NT2/D1 (cell line): ENCODE results near the gene WDR20.

ENCODE experiments used
- DNase-seq: peaks from one replicate; pipeline ENCODE4 v3.0.0-alpha.2; 2011; ENCODE audit warnings: low read depth, low spot score
- H3K27me3 ChIP-seq: 2 replicates; pipeline ENCODE4 v1.6.0; 2011; ENCODE audit warnings: mild to moderate bottlenecking; ENCODE audit not compliant: insufficient read length, insufficient read depth
- H3K36me3 ChIP-seq: 2 replicates; pipeline ENCODE4 v1.6.1; 2011; ENCODE audit warnings: mild to moderate bottlenecking, low read length, mixed read lengths; ENCODE audit not compliant: insufficient read depth, insufficient read length
- H3K4me1 ChIP-seq: 2 replicates; pipeline ENCODE4 v1.5.1; 2011; ENCODE audit not compliant: insufficient read depth, insufficient read length
- H3K4me3 ChIP-seq: 2 replicates; pipeline ENCODE4 v1.5.1; 2011; ENCODE audit warnings: low read depth; ENCODE audit not compliant: insufficient read length
- H3K9ac ChIP-seq: 2 replicates; pipeline ENCODE4 v1.6.0; 2011; ENCODE audit warnings: low read depth; ENCODE audit not compliant: insufficient read length
- H3K9me3 ChIP-seq: 2 replicates; pipeline ENCODE4 v1.5.1; 2011; ENCODE audit warnings: mild to moderate bottlenecking, low read length; ENCODE audit not compliant: insufficient read depth
- SUZ12 ChIP-seq: IDR thresholded peaks from 2 replicates; pipeline ENCODE4 v1.6.1; 2011; ENCODE audit not compliant: insufficient read length, insufficient read depth; ENCODE audit errors: extremely low read depth
- YY1 ChIP-seq: IDR thresholded peaks from 2 replicates; pipeline ENCODE4 v1.6.1; 2011; ENCODE audit not compliant: insufficient read length, insufficient read depth
- ZNF274 ChIP-seq: IDR thresholded peaks from 2 replicates; pipeline ENCODE4 v1.6.1; 2011; ENCODE audit warnings: mild to moderate bottlenecking, low read depth, low read length

Gene WDR20

GRCh38 chr14:102212845-102213244 is 73.1 kb downstream of the WDR20 start:
- H3K4me3 ChIP-seq: no peak overlapping the region
- H3K9me3 ChIP-seq: no peaks in the 10 kb centered on the region
- no peaks in the 10 kb centered on the region for H3K27me3 ChIP-seq
- H3K4me1 ChIP-seq: peaks cover 4% of the 10 kb centered on the region
- DNase-seq: no peak
- TF ChIP-seq YY1 (no peak), ZNF274 (no peak), SUZ12 (no peak)
- peaks cover 47% of the 10 kb centered on the region for H3K36me3 ChIP-seq
- H3K9ac ChIP-seq: no peak overlapping the region

- no peak for DNase-seq
- H3K9me3 ChIP-seq: no peaks in the 10 kb centered on the region
- no peak overlapping the region for H3K9ac ChIP-seq
- H3K27me3 ChIP-seq: no peaks in the 10 kb centered on the region
- H3K36me3 ChIP-seq: peaks cover 45% of the 10 kb centered on the region
- peaks cover 4% of the 10 kb centered on the region for H3K4me1 ChIP-seq
- H3K4me3 ChIP-seq: no peak overlapping the region
- TF ChIP-seq SUZ12 (no peak), YY1 (no peak), ZNF274 (no peak)
Observed at GRCh38 chr14:102213470-102213869, 73.8 kb downstream of the WDR20 start.

- peaks cover 42% of the 10 kb centered on the region for H3K36me3 ChIP-seq
- no peaks in the 10 kb centered on the region for H3K9me3 ChIP-seq
- TF ChIP-seq YY1 (no peak), ZNF274 (no peak), SUZ12 (no peak)
- no peak overlapping the region for H3K9ac ChIP-seq
- no peak overlapping the region for H3K4me3 ChIP-seq
- H3K4me1 ChIP-seq: peaks cover 4% of the 10 kb centered on the region
- no peak for DNase-seq
- no peaks in the 10 kb centered on the region for H3K27me3 ChIP-seq
Observed at GRCh38 chr14:102213984-102214658, 74.4 kb downstream of the WDR20 start.

GRCh38 chr14:102215071-102215470 is 75.4 kb downstream of the WDR20 start:
- Histone ChIP-seq H3K27me3 (no peaks in the 10 kb centered on the region), H3K9ac (no peak overlapping the region), H3K4me3 (no peak overlapping the region), H3K4me1 (peaks cover 7% of the 10 kb centered on the region), H3K9me3 (no peaks in the 10 kb centered on the region), H3K36me3 (peaks cover 42% of the 10 kb centered on the region)
- no peak for TF ChIP-seq ZNF274
- no peak for TF ChIP-seq YY1
- no peak for TF ChIP-seq SUZ12
- DNase-seq: no peak

- H3K4me1 ChIP-seq: peaks cover 7% of the 10 kb centered on the region
- no peak for TF ChIP-seq SUZ12
- TF ChIP-seq YY1: no peak
- no peak for TF ChIP-seq ZNF274
- no peaks in the 10 kb centered on the region for H3K27me3 ChIP-seq
- DNase-seq: no peak
- no peak overlapping the region for H3K4me3 ChIP-seq
- no peak overlapping the region for H3K9ac ChIP-seq
- H3K9me3 ChIP-seq: no peaks in the 10 kb centered on the region
- peaks cover 41% of the 10 kb centered on the region for H3K36me3 ChIP-seq
Observed at GRCh38 chr14:102215576-102216250, 76.0 kb downstream of the WDR20 start.

GRCh38 chr14:102217399-102217798 is 77.7 kb downstream of the WDR20 start:
- peaks cover 8% of the 10 kb centered on the region for H3K4me1 ChIP-seq
- no peaks in the 10 kb centered on the region for H3K9me3 ChIP-seq
- no peaks in the 10 kb centered on the region for H3K27me3 ChIP-seq
- TF ChIP-seq YY1 (no peak), ZNF274 (no peak), SUZ12 (no peak)
- no peak for DNase-seq
- H3K9ac ChIP-seq: no peak overlapping the region
- no peak overlapping the region for H3K4me3 ChIP-seq
- H3K36me3 ChIP-seq: peaks cover 38% of the 10 kb centered on the region

- H3K4me1 ChIP-seq: peaks cover 7% of the 10 kb centered on the region
- no peak for TF ChIP-seq YY1
- TF ChIP-seq ZNF274: no peak
- no peak for TF ChIP-seq SUZ12
- H3K9ac ChIP-seq: no peak overlapping the region
- no peaks in the 10 kb centered on the region for H3K9me3 ChIP-seq
- H3K36me3 ChIP-seq: peaks cover 36% of the 10 kb centered on the region
- no peak for DNase-seq
- no peaks in the 10 kb centered on the region for H3K27me3 ChIP-seq
- H3K4me3 ChIP-seq: no peak overlapping the region
Observed at GRCh38 chr14:102217987-102218421, 78.3 kb downstream of the WDR20 start.
